ENCODE measurements around the gene CDH22.

The CDH22 gene

DNA sequence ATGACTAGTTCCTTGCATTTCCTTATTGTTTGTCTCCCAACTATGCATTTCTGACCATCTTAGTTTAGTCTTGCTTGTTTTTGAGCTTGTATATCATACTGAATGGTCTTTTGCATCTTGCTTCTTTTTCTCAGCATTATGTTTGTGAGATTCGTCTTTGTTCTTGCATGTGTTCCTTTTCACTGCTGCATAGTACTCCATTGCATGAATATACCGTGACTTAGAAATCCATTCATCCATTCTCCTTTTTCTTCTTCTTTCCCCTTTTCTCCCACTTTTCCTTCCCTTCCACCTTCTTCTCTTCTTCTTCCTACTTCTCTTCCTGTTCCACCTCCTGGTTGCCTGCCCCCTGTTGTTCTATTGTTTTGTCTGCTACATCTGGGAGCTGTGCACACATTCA, 42.8 kb downstream of the CDH22 start:
- no peak for DNase-seq

- no peak for DNase-seq
Measured at GRCh38 chr20:46264391-46265266, 43.7 kb downstream of the CDH22 start.

DNA sequence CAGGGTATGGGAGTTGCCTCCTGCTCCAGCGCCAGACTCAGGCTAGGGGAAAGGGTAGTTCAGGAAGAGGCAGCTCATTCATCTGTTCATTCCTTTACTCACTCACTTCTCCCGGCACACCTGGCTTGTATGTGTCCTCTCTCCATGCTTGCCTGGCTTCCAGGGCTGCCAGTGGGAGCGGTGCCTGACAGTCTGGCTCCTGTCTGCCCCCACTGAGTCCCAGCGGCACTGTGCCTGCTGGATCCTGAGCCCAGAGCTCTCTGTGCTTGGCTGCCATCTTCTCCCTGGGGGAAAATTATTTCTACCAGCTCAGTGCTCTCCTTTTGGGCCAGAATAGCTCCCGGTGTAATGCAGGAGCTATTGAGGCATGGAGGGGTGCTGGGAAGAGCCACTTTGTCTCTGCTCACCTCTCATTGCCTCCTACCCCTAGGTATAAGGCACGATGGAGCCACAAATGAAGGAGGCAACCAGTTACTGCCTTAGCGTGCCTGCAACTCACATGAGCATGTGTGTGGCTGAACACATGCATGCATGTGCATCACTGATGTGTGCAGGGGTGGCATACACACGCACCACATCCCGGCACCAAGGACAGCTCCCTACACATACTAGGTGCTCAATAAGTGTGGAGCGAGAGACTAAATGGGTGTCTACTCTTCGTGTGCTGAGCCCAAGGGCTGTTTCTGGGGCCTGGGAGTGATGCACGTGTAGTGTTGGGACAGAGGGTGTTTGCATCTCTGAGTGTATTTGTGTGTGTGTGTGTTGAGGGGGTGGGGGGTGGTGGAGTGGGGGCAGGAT, 46.6 kb downstream of the CDH22 start:
- DNase-seq: no peak

DNA sequence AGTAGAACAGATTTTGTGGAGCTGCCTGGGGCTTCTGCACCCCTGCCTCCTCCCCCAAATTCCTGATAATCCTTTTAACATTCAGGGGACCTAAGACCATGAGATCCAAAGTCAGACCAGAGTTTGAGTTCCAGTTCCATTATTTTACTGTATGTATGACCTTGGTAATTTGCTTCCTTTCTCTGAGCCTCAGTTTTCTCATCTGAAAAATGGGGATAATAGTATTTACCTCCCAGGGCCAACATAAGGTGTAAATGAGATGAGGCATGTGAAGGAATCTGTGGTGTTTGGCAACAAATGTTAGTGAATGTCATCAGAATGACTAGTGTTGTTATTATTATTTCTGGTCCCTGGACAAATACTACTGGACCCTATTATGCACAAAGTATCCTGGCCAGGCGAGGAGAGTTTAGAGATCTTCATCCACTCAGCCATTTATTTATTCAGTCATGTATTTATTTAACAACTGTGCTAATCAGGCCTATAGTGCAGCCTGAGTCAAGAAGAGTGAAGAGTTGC, 47.3 kb downstream of the CDH22 start:
- no peak for DNase-seq

DNA sequence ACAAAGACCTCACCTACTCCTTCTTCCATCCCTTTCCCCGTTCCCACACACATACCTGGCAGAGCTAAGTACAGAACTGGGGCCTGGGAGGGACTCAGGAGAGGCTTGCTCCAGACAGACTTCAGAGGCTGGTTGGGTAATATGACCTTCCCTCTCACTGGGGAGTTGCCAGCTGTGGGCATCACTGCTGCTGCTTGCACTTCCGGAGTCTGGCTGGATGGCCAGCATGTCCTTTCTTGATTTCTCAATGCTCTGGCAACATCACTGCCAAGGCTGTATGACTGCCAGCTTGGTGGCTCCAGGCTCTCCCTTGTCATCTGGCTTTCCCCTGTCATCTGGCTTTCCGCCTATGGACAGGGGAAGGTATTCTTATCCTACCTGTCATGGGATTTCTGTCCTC, 47.8 kb downstream of the CDH22 start:
- peak; percentile 22 for DNase-seq

GRCh38 chr20:46259260-46259859, 48.9 kb downstream of the CDH22 start:
- no peak for DNase-seq

DNA sequence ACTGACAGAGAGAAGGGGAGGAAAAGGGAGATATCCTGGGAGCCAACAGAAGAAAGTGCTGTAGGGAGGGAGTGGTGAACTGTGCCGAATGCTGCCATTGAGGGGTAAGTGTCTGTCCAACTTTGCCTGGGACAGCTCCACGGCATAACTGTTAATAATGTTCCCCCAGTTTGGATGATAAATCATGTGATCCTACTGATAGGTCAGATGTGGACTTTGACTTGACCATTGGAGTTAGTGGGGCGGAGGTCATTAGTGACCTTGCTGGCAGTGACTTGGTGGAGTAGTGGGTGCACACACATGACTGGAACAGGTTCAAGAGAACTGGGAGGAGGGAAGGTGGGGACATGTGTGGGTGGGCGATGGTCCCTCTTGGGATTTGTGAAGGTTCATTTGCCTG, 50.4 kb downstream of the CDH22 start:
- no peak for DNase-seq

- no peak for DNase-seq
Measured at GRCh38 chr20:46256293-46256692, 52.0 kb downstream of the CDH22 start.

DNA sequence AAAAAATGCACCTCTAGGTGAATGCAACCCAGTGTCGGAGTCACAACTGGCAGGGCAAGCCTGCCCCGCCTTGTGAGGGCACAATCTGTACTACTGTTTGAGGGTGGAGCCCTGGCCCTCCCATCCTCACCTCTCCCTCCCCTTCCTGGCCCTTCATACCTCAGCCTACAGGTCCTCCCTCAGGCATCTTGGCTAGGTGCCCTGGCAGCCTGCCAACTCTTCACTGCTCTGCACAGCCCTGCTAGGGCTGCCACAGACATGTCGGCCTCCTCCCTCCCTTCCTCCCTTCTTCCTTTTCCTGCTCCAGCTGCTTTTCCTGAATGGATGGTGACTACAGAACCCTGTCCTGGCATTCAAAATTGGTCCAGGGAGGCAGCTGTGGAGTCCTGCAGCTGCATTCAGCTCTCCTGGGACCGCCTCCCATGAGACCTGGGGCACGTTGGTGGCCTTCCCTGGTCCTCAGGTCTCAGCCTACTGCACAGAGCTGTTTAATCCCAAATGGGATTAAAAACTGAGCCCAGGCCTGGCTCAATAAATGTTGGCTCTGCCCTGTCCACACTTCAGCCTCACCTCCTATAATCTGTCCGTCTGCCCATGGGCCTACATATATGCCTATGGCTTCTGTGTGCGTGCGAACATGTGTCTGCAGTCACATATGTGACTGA, 52.7 kb downstream of the CDH22 start:
- no peak for DNase-seq

DNA sequence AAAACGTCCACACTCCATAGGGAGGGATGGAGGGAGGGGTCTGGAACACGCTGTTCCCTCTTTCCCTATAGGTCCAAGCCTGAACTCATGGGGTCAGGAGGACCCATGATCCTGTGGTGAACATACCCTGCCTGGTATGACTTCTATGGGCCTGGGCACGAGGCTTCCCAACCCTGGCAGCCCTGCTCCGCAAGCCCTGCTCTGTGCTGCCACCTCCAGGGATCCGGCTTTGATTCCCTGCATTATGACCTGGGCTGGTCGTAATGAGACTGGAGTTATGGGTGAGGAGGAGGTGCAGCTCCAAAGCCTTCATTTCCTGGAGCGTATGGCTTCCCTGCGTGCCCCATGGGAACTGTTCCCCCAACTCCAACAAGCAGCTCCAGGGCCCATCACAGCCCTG, 54.9 kb downstream of the CDH22 start:
- peak; percentile 21 for DNase-seq

DNA sequence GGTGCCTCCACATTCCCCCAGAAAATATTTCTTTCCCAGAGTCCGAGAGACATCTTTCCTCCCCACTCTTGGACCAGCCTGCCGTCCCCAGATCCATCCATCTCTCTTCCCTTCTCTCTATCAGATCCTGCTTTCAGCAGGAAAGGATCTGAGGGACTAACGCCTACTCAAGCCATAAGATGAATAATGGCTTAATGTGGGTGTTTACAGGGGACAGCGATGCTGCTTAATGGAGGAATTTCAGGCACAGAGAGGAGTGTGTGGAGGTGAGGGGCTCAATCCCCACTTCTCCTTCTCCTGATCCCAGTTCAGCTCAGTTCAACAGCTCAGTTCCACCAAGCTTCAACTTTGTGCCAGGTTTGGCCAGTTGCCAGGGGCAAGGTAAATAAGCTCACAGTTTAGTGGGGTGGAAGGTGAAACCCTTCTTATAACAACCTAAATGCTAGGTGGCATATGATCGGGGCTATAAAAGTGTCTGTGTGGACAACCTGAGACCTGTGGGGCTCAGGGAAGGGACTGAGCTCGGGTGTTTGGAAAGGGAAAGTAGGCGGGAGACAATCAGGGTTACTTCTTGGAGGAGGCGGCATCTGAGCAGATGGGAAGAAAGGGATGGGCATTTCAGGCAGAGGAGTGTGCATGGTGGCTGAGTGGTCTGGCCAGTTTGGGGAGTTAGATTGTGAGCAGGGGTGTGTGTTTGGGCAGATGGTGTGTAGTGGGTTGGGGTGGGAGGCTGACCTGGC, 55.8 kb downstream of the CDH22 start:
- DNase-seq: no peak

DNA sequence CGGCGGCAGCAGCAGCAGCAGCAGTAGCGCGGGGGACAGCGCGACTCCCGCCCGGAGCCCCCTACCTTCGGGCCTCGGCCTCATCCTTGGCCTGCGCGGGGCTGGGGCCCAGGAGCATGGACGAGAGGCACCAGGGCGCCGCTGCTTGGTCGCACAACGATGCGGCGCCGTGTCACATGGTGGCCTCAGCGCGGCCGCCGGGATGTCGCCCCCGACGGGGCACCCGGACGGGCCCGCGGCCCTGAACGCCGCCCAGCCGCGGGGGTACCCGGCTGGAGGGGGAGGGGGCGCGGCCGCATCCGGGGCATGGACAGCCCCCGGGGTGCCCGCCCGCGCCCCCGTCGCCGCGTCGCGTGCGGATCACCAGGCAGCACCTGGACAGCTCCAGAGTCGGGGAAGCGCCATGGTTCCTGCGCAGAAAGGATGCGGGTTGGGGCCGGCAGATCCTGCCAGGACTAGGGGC, 57.1 kb downstream of the CDH22 start:
- no peak for DNase-seq

DNA sequence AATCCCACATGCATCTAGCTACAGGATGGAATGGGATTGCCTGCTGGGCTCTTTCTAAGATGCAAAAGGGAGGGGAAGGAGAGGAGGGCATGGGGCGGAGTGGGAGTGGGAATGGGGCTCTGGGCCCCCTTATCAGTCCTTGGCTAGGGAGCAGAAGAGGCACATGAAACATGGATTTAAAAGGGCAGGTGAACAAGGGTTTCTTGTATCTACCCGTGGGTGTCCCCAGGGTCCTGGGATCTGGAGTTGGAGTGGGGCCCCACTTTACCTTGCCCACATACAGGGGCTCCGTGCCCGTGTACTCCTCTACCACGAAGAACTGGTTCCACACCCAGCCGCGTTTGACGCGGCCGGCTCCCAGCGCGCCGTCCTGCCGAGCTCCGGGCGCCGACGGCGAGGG, 57.5 kb downstream of the CDH22 start:
- DNase-seq: no peak

DNA sequence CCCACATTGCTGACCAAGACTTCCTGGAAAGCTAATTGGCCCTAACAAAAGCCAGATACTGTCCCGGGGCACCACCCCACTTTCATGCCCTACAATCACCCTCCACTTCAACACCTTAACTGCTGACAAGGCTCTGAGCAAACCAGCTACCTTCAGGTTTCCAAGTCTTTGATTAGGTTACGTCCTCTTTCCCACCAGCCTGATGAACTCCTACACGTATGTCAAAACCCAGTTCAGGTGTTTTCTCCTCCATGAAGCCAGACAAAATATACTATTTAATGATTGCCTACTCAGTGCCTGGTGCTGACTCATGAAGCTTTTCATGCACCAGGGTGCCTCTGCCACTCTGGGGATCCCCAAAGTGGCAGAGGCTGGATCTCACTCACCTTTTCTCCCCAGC, 58.6 kb downstream of the CDH22 start:
- no peak for DNase-seq

GRCh38 chr20:46246559-46246958, 61.7 kb downstream of the CDH22 start:
- no peak for DNase-seq

DNA sequence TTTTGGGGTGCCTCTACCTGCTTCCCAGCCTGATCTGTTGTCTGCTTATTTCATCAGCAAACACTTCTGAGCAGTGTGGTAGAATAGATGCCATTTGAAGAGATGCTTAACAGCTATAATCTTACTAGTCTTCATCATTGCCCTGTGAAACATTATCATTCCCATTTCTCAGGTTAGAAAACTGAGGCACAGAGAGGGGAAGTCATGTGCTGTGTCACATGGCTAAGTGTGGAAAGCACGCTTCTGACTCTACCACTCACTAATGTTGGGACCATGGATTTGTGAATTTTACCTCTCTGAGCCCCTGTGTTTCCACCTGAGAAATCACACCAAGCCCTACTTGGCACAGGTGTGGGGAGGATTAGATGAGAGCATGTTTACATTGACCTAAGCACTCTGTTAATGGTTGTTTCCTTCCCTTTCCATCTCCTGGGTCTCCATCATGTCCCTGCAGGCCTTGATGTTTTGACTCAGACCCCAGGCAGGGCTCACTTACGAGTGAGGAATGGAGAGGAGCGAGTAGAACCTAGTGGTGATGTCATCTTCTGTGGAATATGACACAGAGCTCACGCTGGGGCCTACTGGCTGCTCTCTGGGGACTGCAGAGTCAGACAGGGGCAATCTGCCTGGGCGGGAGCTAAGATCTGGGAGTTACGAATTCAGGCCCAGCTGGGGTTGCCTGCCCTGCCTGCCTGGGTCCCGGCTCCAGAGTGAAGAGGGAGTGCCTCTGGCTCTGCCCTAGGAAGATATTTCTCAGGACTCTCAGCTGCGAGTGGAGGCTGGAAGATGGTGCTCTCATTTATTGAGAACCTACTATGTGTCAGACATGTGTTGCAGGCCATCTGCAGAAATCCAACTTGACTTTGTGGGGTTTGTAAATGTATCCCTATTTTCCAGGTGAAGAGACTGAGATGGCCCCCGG, 64.3 kb downstream of the CDH22 start:
- DNase-seq: no peak

DNA sequence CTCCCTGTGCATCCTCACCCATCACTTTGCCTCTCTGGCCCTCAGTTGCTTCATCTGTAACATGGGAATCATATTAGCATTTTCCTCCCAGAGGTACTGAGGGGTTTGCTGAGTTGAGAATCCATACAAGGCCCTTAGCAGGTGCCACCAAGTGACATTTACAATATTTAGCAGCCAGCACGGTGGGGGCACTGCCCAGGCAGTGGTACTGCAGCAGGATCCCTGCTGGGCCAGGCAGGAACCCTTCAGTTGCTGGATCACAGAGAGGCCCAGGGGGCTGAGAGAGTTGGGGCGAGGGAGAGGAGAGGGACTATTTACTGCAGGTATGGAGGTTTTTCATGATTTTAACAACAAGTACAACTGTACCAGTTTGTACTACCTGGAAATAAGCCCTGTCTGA, 65.9 kb downstream of the CDH22 start:
- no peak for DNase-seq

- no peak for DNase-seq
Measured at GRCh38 chr20:46240881-46241280, 67.4 kb downstream of the CDH22 start.

- no peak for DNase-seq
Measured at GRCh38 chr20:46240065-46240464, 68.2 kb downstream of the CDH22 start.

DNA sequence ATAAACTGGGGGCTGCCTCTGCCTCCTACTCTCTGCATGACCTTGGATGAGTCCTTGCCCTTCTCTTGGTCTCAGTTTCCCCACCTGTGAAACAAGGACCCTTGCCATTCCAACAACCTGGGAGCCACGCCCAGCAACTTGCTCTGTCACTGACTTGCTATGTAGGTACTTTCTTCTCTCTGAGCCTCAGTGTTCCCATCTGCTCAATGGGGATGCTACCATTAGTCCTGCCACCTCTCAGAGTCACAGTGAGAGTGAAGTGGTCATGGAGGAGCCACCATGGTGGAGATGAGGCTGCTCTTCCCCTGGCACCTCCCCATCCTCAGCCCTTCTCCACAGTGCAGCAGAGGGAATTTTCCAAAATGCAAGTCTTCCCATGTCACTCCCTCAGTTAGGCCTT, 70.6 kb downstream of the CDH22 start:
- no peak for DNase-seq

- no peak for DNase-seq
Measured at GRCh38 chr20:46237227-46237626, 71.1 kb downstream of the CDH22 start.
